Suprapubic skin (tissue), 4 donors: Measurements from ENCODE around the gene FUT9. TPM values are rescaled to one million over a fixed set of nuclear protein-coding genes. Genes with fewer than 3 reads are reported as not detected.

Experiments
- DNase-seq, 2 donors: peaks; one replicate each; pipeline ENCODE4 v3.0.0-alpha.2; 2019; ENCODE audit warnings: low spot score in 2 of 2
- H3K27ac ChIP-seq: fragments of 200-600 bp; sonication (generic); one replicate; pipeline ENCODE4 v1.5.1; 2019
- H3K27me3 ChIP-seq: fragments of 200-600 bp; sonication (generic); one replicate; pipeline ENCODE4 v1.5.1; 2019
- H3K36me3 ChIP-seq: fragments of 200-600 bp; sonication (generic); one replicate; pipeline ENCODE4 v1.5.1; 2019
- H3K4me1 ChIP-seq: fragments of 200-600 bp; sonication (generic); one replicate; pipeline ENCODE4 v1.5.1; 2019
- H3K4me3 ChIP-seq: fragments of 200-600 bp; sonication (generic); one replicate; pipeline ENCODE4 v1.5.1; 2019; ENCODE audit warnings: mild to moderate bottlenecking
- H3K9me3 ChIP-seq: fragments of 200-600 bp; sonication (generic); one replicate; pipeline ENCODE4 v1.5.1; 2019
- CTCF ChIP-seq, 2 donors: fragments of 200-600 bp in 1 of 2; fragments of 450-650 bp in 1 of 2; sonication (generic) in 1 of 2; IDR thresholded peaks; one replicate each; pipeline ENCODE4 v1.5.1; 2016 to 2019; ENCODE audit warnings: antibody characterized with exemption in 2 of 2, mild to moderate bottlenecking in 1 of 2, moderate library complexity in 1 of 2
- EP300 ChIP-seq: sonication (generic); formaldehyde crosslinking; IDR thresholded peaks from one replicate; pipeline ENCODE4 v1.6.1; 2017; ENCODE audit warnings: antibody characterized with exemption
- POLR2A ChIP-seq, 2 donors: fragments of 450-650 bp; IDR thresholded peaks; one replicate each; pipeline ENCODE4 v1.6.1; 2017; ENCODE audit warnings: antibody characterized with exemption in 2 of 2, mild to moderate bottlenecking in 2 of 2, moderate library complexity in 2 of 2
- POLR2AphosphoS5 ChIP-seq, 3 donors: sonication (generic); formaldehyde crosslinking; IDR thresholded peaks; one replicate each; pipeline ENCODE4 v1.6.1; 2017; ENCODE audit warnings: antibody characterized with exemption in 3 of 3
- WGBS: methylation state at CpG from one replicate; pipeline ENCODE4 v1.1.5; 2018; 5-methylcytosine and 5-hydroxymethylcytosine counted together
- total RNA-seq, 4 donors: library from RNA; depleted of rRNA; stranded (reverse); fragments of >200 nt; gene quantifications; one replicate each; pipeline ENCODE4 v1.1.0, GENCODE V29; 2016

Gene FUT9
- total RNA-seq, 4 donors from 2014 or later, result 0.13 to 1.4 (median 0.43) TPM

- DNase-seq, result no peak
- no peak for TF ChIP-seq CTCF (IDR thresholded peaks at IDR 0.05)
- TF ChIP-seq EP300, result no peak
- no peak for TF ChIP-seq POLR2A (IDR thresholded peaks at IDR 0.05)
- H3K27me3 ChIP-seq, result no peaks in the 10 kb centered on the region
- H3K4me3 ChIP-seq, result no peak overlapping the region
- 85% methylated on average over 4 of the region's 4 CpGs for WGBS
- H3K9me3 ChIP-seq, result peaks cover 26% of the 10 kb centered on the region
- H3K4me1 ChIP-seq, result no peaks in the 10 kb centered on the region
- no peak overlapping the region for H3K27ac ChIP-seq
- H3K36me3 ChIP-seq, result no peaks in the 10 kb centered on the region
Observed at GRCh38 chr6:95994151-95994550, 21.6 kb upstream of the FUT9 start.

- no peaks in the 10 kb centered on the region for H3K36me3 ChIP-seq
- no peak overlapping the region for H3K4me3 ChIP-seq
- H3K9me3 ChIP-seq, result peaks cover 7% of the 10 kb centered on the region
- DNase-seq, result no peak
- no peaks in the 10 kb centered on the region for H3K27me3 ChIP-seq
- no peak for TF ChIP-seq POLR2AphosphoS5 (IDR thresholded peaks at IDR 0.05)
- no peak for TF ChIP-seq EP300
- no peak for TF ChIP-seq CTCF (IDR thresholded peaks at IDR 0.05)
- TF ChIP-seq POLR2A (IDR thresholded peaks at IDR 0.05), result no peak
- no peak overlapping the region for H3K27ac ChIP-seq
- 75% methylated on average over 3 of the region's 3 CpGs for WGBS
- no peaks in the 10 kb centered on the region for H3K4me1 ChIP-seq
Observed at GRCh38 chr6:95998133-95998532, 17.6 kb upstream of the FUT9 start.

- Histone ChIP-seq H3K4me1 (no peaks in the 10 kb centered on the region), H3K9me3 (peaks cover 7% of the 10 kb centered on the region), H3K4me3 (no peak overlapping the region), H3K27me3 (no peaks in the 10 kb centered on the region), H3K36me3 (no peaks in the 10 kb centered on the region), H3K27ac (no peak overlapping the region)
- TF ChIP-seq EP300, result no peak
- no peak for TF ChIP-seq CTCF (IDR thresholded peaks at IDR 0.05)
- no peak for TF ChIP-seq POLR2AphosphoS5 (IDR thresholded peaks at IDR 0.05)
- TF ChIP-seq POLR2A (IDR thresholded peaks at IDR 0.05), result no peak
- 94% methylated on average over 6 of the region's 8 CpGs for WGBS
- DNase-seq, result no peak
Observed at GRCh38 chr6:96001891-96002575, 13.7 kb upstream of the FUT9 start.

GRCh38 chr6:96002576-96002910 is 13.2 kb upstream of the FUT9 start:
- no peaks in the 10 kb centered on the region for H3K36me3 ChIP-seq
- H3K4me1 ChIP-seq, result no peaks in the 10 kb centered on the region
- no peaks in the 10 kb centered on the region for H3K27me3 ChIP-seq
- peaks cover 7% of the 10 kb centered on the region for H3K9me3 ChIP-seq
- H3K4me3 ChIP-seq, result no peak overlapping the region
- WGBS, result no CpG with 5 or more reads among the region's 3 CpGs
- no peak for TF ChIP-seq CTCF (IDR thresholded peaks at IDR 0.05)
- TF ChIP-seq POLR2AphosphoS5 (IDR thresholded peaks at IDR 0.05), result no peak
- no peak for TF ChIP-seq EP300
- TF ChIP-seq POLR2A (IDR thresholded peaks at IDR 0.05), result no peak
- no peak overlapping the region for H3K27ac ChIP-seq
- no peak for DNase-seq

- Histone ChIP-seq H3K27ac (no peak overlapping the region), H3K4me3 (no peak overlapping the region), H3K27me3 (no peaks in the 10 kb centered on the region), H3K4me1 (no peaks in the 10 kb centered on the region), H3K9me3 (peaks cover 7% of the 10 kb centered on the region), H3K36me3 (no peaks in the 10 kb centered on the region)
- no peak for DNase-seq
- WGBS, result 93% methylated on average over 4 of the region's 5 CpGs
- TF ChIP-seq POLR2A (IDR thresholded peaks at IDR 0.05) (no peak), CTCF (IDR thresholded peaks at IDR 0.05) (no peak), POLR2AphosphoS5 (IDR thresholded peaks at IDR 0.05) (no peak), EP300 (no peak)
Observed at GRCh38 chr6:96002912-96003311, 12.9 kb upstream of the FUT9 start.
